GM18505 (cell line): Measurements from ENCODE around the gene PITHD1.
"Not testable (repeated sequence)": the region's sequence is repeated elsewhere in the genome, so short reads cannot be mapped to it uniquely, and the experiment has no call there.

Experiments
- ATAC-seq: cut with Tn5 transposase; IDR thresholded peaks from one replicate; pipeline ENCODE4 v1.9.1; 2021; ENCODE audit not compliant: unreplicated experiment
- POLR2A ChIP-seq: IDR thresholded peaks from 4 replicates; pipeline ENCODE4 v1.6.1; 2011; ENCODE audit warnings: borderline replicate concordance; ENCODE audit not compliant: insufficient read depth, insufficient read length; ENCODE audit errors: extremely low read depth

Gene PITHD1

GRCh38 chr1:23752909-23753308, 25.3 kb upstream of the PITHD1 start:
- no peak for ATAC-seq
- TF ChIP-seq POLR2A = no peak

- no peak for ATAC-seq
- peak; percentile 19 for TF ChIP-seq POLR2A
Measured at GRCh38 chr1:23756676-23757075, 21.5 kb upstream of the PITHD1 start.

- TF ChIP-seq POLR2A = no peak
- no peak for ATAC-seq
Measured at GRCh38 chr1:23757812-23758211, 20.4 kb upstream of the PITHD1 start.

DNA sequence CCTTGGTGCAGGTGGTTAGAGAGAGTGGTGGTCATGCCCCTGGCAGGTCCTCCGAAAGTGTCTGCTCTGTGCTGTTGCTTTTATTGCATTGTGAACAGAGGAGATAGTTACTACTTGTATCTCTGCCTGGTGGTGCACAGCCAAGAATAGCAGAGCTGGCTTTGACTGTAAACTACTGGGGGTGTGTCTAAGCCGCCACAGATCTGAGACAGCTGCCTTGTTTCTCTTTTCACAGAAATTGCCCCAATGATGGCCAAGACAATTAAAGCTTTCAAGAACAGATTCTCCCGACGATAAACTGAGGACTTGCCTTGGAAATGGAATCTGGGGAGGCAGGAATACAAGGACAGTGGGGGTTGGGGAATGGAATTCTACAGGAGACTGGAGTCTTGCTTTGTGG, 18.9 kb upstream of the PITHD1 start:
- no peak for ATAC-seq
- TF ChIP-seq POLR2A = no peak

GRCh38 chr1:23763041-23763577, 15.1 kb upstream of the PITHD1 start:
- TF ChIP-seq POLR2A = no peak
- ATAC-seq = no peak

DNA sequence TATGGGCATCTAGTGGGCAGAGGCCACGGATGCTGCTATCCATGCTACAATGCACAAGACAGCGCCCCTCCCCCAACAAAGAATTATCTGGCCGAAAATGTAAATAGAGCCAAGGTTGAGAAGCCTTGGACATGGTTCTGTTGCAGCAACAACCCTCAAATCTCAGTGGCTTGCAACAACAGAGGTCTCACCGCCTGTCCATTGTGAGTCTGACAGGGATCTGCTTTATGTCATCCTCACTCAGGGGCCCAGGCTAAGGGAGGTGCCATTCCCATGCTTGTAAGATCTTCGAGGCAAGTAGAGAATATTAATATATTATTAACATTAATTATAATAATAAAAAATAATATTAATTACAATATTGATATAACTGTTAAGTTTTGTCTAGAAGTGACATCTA, 9.5 kb upstream of the PITHD1 start:
- ATAC-seq = no peak
- no peak for TF ChIP-seq POLR2A

DNA sequence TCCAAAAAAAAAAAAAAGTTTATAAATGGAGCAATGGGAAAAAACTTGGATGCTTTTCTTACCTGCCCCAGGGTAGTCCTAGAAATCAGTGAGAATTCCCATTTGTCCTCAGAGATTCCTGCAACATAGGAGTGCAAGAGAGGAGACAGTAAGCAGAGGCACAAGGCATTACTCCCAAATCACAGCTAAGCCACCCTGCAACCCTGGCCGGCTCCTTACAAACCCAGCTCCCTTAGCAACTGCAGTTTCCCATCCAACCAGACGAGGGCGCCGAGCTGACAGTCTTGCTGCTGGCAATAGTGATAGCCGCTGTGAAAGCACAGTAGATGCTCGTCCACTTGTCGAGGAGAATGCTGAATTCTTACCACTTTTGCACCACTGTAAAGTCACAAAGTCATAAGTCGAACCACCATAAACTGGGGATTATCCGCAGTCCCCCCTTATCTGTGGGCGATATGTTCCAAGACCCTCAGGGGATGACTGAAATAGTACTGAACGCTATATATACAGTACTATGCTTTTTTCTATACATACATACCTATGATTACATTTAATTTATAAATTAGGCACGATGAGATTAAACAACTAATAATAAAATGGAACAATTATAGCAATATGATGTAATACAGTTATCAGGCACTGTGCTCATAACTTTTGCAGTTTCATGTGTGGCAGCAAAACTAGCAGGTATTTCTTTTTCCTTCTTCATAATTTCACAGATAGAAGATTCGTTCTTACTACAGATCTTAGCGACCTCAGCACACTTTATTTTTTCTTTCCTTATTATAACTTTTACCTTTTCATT, 6.0 kb upstream of the PITHD1 start:
- no peak for ATAC-seq
- TF ChIP-seq POLR2A = no peak

DNA sequence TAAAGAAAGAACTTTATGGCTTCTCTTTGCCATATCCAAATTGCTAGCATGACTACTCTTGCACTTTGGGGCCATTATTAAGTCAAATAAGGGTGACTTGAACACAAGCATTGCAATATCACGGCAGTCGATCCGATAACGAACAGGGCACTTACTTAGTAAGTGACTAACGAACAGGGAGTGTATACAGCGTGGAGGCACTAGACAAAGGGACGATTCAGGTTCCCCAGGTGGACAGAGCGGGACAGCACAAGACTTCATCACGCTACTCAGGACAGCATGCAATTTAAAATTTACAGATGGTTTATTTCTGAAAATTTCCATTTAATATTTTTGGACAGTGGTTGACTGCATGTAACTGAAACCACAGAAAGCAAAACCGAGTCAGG, 5.4 kb upstream of the PITHD1 start:
- ATAC-seq = no peak
- no peak for TF ChIP-seq POLR2A

- ATAC-seq = no peak
- TF ChIP-seq POLR2A = no peak
Measured at GRCh38 chr1:23774174-23774880, 3.9 kb upstream of the PITHD1 start.

- TF ChIP-seq POLR2A = no peak
- ATAC-seq = no peak
Measured at GRCh38 chr1:23776217-23776616, 2.0 kb upstream of the PITHD1 start.

DNA sequence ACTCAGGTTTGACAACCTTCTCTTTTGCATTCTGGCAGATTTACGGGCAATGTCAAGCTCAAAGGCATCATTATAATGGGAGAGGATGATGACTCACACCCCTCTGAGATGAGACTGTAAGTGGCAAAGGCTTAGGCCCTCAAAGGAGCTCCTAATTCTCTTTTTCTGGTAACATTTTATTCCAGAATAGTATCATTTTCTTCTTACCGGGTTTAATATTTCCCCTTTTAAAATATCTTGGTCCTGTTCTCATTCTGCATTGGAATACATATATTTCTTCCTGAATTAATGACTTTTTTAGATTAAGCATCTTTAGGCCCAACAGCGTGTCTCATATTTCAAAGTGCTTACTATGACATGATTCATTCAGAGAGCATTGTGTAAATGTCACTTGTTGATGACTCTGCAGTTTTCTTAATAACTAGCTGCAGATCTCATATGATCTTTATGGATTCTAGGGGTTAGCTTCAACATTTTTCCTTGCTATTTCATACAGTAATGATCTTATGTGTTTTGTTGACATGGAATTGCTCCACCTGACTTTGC, 1.7 kb downstream of the PITHD1 start:
- ATAC-seq = no peak
- no peak for TF ChIP-seq POLR2A

DNA sequence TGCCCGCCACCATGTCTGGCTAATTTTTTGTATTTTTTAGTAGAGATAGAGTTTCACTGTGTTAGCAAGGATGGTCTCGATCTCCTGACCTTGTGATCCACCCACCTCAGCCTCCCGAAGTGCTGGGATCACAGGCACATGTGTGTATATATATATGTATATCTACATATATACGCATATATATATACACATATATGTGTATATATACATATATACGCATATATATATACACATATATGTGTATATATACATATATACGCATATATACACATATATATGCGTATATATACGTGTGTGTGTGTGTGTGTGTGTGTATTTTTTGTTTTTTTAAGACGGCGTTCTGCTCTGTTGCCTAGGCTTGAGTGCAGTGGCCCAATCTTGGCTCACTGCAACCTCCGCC, 4.9 kb downstream of the PITHD1 start:
- not testable (repeated sequence) for ATAC-seq

DNA sequence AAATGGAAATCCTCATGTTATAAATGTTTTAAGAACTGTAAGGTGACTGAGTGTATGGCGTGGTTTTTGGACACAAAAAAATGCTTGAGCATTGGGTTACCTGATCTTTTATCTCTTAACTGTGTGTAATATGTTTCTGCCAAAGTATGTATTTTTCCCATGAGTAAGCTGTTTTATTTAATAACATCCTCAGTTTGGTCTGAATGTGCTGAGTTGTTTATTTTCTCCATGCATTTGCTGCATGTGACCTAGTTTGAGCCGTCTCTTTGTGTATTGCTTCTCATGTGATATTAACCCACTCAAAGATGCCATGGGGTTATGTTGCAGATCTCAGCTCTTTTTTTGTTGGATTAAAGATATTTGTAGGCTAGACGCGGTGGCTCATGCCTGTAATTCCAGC, 6.6 kb downstream of the PITHD1 start:
- TF ChIP-seq POLR2A = no peak
- no peak for ATAC-seq

- TF ChIP-seq POLR2A = no peak
- no peak for ATAC-seq
Measured at GRCh38 chr1:23787701-23788100, 9.5 kb downstream of the PITHD1 start.
